Measurements from ENCODE around the gene GASK1A.

Gene GASK1A

GRCh38 chr3:42988566-42988965, 9.5 kb downstream of the GASK1A start:
- no peak overlapping the region for H3K27ac ChIP-seq (ENCODE audit: low read length)
- DNase-seq (no peak), ATAC-seq (ENCODE audit: insufficient read depth, low read depth) (no peak)
- no peaks in the 10 kb centered on the region for H3K9me3 ChIP-seq (ENCODE audit: insufficient read depth, low read length, severe bottlenecking)
- no peaks in the 10 kb centered on the region for H3K36me3 ChIP-seq (ENCODE audit: insufficient read depth, low read length)
- no peak overlapping the region for H3K4me3 ChIP-seq (ENCODE audit: low read depth in 1 of 2, low read length in 2 of 2)
- no peaks in the 10 kb centered on the region for H3K79me2 ChIP-seq (ENCODE audit: insufficient read depth, low read length)
- H3K4me1 ChIP-seq (ENCODE audit: insufficient read depth, low read length) = no peaks in the 10 kb centered on the region
- no peak for TF ChIP-seq CTCF (IDR thresholded peaks at IDR 0.05; ENCODE audit: borderline replicate concordance, extremely low read depth, low read length, poor library complexity, severe bottlenecking)
- no peak for TF ChIP-seq EZH2 (IDR thresholded peaks at IDR 0.05; ENCODE audit: borderline replicate concordance, low read depth, low read length, severe bottlenecking)
- peaks cover 12% of the 10 kb centered on the region for H3K27me3 ChIP-seq (ENCODE audit: insufficient read depth, low read length, poor library complexity)
- H3K9ac ChIP-seq (ENCODE audit: low read depth, low read length) = no peak overlapping the region
- H2AFZ ChIP-seq (ENCODE audit: low read depth, low read length) = no peak overlapping the region
- no peak overlapping the region for H3K4me2 ChIP-seq (ENCODE audit: insufficient read depth, low read length)
- no peaks in the 10 kb centered on the region for H4K20me1 ChIP-seq (ENCODE audit: insufficient read depth, low read length)

- Histone ChIP-seq H3K9ac (ENCODE audit: low read depth, low read length) (no peak overlapping the region), H3K79me2 (ENCODE audit: insufficient read depth, low read length) (no peaks in the 10 kb centered on the region), H3K27ac (ENCODE audit: low read length) (no peak overlapping the region), H3K36me3 (ENCODE audit: insufficient read depth, low read length) (no peaks in the 10 kb centered on the region), H4K20me1 (ENCODE audit: insufficient read depth, low read length) (no peaks in the 10 kb centered on the region), H3K4me1 (ENCODE audit: insufficient read depth, low read length) (no peaks in the 10 kb centered on the region), H3K27me3 (ENCODE audit: insufficient read depth, low read length, poor library complexity) (peaks cover 12% of the 10 kb centered on the region), H3K4me2 (ENCODE audit: insufficient read depth, low read length) (no peak overlapping the region), H3K4me3 (ENCODE audit: low read depth in 1 of 2, low read length in 2 of 2) (no peak overlapping the region), H2AFZ (ENCODE audit: low read depth, low read length) (no peak overlapping the region), H3K9me3 (ENCODE audit: insufficient read depth, low read length, severe bottlenecking) (no peaks in the 10 kb centered on the region)
- DNase-seq (no peak), ATAC-seq (ENCODE audit: insufficient read depth, low read depth) (no peak)
- no peak for TF ChIP-seq CTCF (IDR thresholded peaks at IDR 0.05; ENCODE audit: borderline replicate concordance, extremely low read depth, low read length, poor library complexity, severe bottlenecking)
- TF ChIP-seq EZH2 (IDR thresholded peaks at IDR 0.05; ENCODE audit: borderline replicate concordance, low read depth, low read length, severe bottlenecking) = no peak
Observed at GRCh38 chr3:42991341-42992315, 12.5 kb downstream of the GASK1A start.

- Histone ChIP-seq H3K36me3 (ENCODE audit: insufficient read depth, low read length) (no peaks in the 10 kb centered on the region), H3K27me3 (ENCODE audit: insufficient read depth, low read length, poor library complexity) (no peaks in the 10 kb centered on the region), H3K9me3 (ENCODE audit: insufficient read depth, low read length, severe bottlenecking) (no peaks in the 10 kb centered on the region), H3K4me2 (ENCODE audit: insufficient read depth, low read length) (no peak overlapping the region), H3K9ac (ENCODE audit: low read depth, low read length) (no peak overlapping the region), H3K4me3 (ENCODE audit: low read depth in 1 of 2, low read length in 2 of 2) (no peak overlapping the region), H4K20me1 (ENCODE audit: insufficient read depth, low read length) (no peaks in the 10 kb centered on the region), H3K4me1 (ENCODE audit: insufficient read depth, low read length) (no peaks in the 10 kb centered on the region), H3K27ac (ENCODE audit: low read length) (no peak overlapping the region), H3K79me2 (ENCODE audit: insufficient read depth, low read length) (no peaks in the 10 kb centered on the region), H2AFZ (ENCODE audit: low read depth, low read length) (no peak overlapping the region)
- no peak for ATAC-seq (ENCODE audit: insufficient read depth, low read depth)
- TF ChIP-seq EZH2 (IDR thresholded peaks at IDR 0.05; ENCODE audit: borderline replicate concordance, low read depth, low read length, severe bottlenecking) = no peak
- TF ChIP-seq CTCF (IDR thresholded peaks at IDR 0.05; ENCODE audit: borderline replicate concordance, extremely low read depth, low read length, poor library complexity, severe bottlenecking) = no peak
- no peak for DNase-seq
Observed at GRCh38 chr3:42994595-42994994, 15.5 kb downstream of the GASK1A start.
